HEK293 (cell line): ENCODE measurements around the gene DISC1.

ENCODE experiments used
- CTCF ChIA-PET: fragments of 350-600 bp; formaldehyde crosslinking; extraction: SDS; loops from one replicate; lab custom pipeline; 2021; ENCODE audit warnings: antibody characterized with exemption; lab: Yijun Ruan, JAX
- POLR2A ChIA-PET: fragments of 300-600 bp; formaldehyde crosslinking; extraction: SDS; loops from one replicate; lab custom pipeline; 2020; ENCODE audit warnings: antibody characterized with exemption, inconsistent platforms; lab: Yijun Ruan, JAX
- H3K27ac ChIP-seq: fragments of 200-500 bp; sonication (Bioruptor generic); 2 replicates; pipeline ENCODE4 v1.5.1; 2014; ENCODE audit warnings: low read depth, low read length, control low read depth, inconsistent platforms; ENCODE audit errors: extremely low read depth
- H3K36me3 ChIP-seq, 2 experiments: fragments of 200-500 bp in 1 of 2; sonication (Bioruptor generic) in 1 of 2; 1 replicate in 1 of 2; 2 replicates in 1 of 2; pipeline ENCODE4 v1.5.1; 2014 to 2017; ENCODE audit warnings: inconsistent platforms in 2 of 2, low read length in 2 of 2; ENCODE audit not compliant: control insufficient read depth in 2 of 2, insufficient read depth in 1 of 2
- H3K4me1 ChIP-seq: fragments of 200-500 bp; sonication (Bioruptor generic); 2 replicates; pipeline ENCODE4 v1.5.1; 2014; ENCODE audit warnings: mild to moderate bottlenecking, low read length, inconsistent platforms; ENCODE audit not compliant: control insufficient read depth, insufficient read depth
- H3K4me3 ChIP-seq: 2 replicates; pipeline ENCODE4 v1.5.1; 2011; ENCODE audit warnings: low read depth, mild to moderate bottlenecking, control low read depth, low read length, moderate library complexity
- H3K9me3 ChIP-seq: fragments of 200-500 bp; sonication (Bioruptor generic); 2 replicates; pipeline ENCODE4 v1.5.1; 2014; ENCODE audit warnings: low read depth, low read length, inconsistent platforms; ENCODE audit not compliant: control insufficient read depth, insufficient read depth
- ATF2 ChIP-seq: fragments of 450-650 bp; formaldehyde crosslinking; IDR thresholded peaks from 2 replicates; pipeline ENCODE4 v1.5.1; 2016; ENCODE audit warnings: missing biosample characterization, missing genetic modification characterization, low read depth
- BCL6B ChIP-seq: fragments of 450-650 bp; formaldehyde crosslinking; IDR thresholded peaks from 2 replicates; pipeline ENCODE4 v1.5.1; 2017; ENCODE audit warnings: missing biosample characterization, missing genetic modification characterization
- ELK4 ChIP-seq: IDR thresholded peaks from 2 replicates; pipeline ENCODE4 v1.6.1; 2011; ENCODE audit warnings: mild to moderate bottlenecking, low read depth, low read length, borderline replicate concordance
- KLF7 ChIP-seq: fragments of 450-650 bp; formaldehyde crosslinking; IDR thresholded peaks from 2 replicates; pipeline ENCODE4 v1.5.1; 2016; ENCODE audit warnings: missing biosample characterization, missing genetic modification characterization, borderline replicate concordance
- MYNN ChIP-seq: fragments of 450-650 bp; formaldehyde crosslinking; IDR thresholded peaks from 2 replicates; pipeline ENCODE4 v1.5.1; 2016; ENCODE audit warnings: missing biosample characterization, missing genetic modification characterization, borderline replicate concordance
- OVOL3 ChIP-seq: fragments of 450-650 bp; formaldehyde crosslinking; IDR thresholded peaks from 2 replicates; pipeline ENCODE4 v1.5.1; 2016; ENCODE audit warnings: missing biosample characterization, missing genetic modification characterization
- ZFHX2 ChIP-seq: fragments of 450-650 bp; formaldehyde crosslinking; conservative IDR thresholded peaks from 2 replicates; pipeline ENCODE4 v1.5.1; 2016; ENCODE audit warnings: missing biosample characterization, missing genetic modification characterization
- ZFP41 ChIP-seq: fragments of 450-650 bp; formaldehyde crosslinking; IDR thresholded peaks from 2 replicates; pipeline ENCODE4 v1.5.1; 2016; ENCODE audit warnings: missing biosample characterization, missing genetic modification characterization, borderline replicate concordance
- ZNF202 ChIP-seq: fragments of 450-650 bp; formaldehyde crosslinking; IDR thresholded peaks from 2 replicates; pipeline ENCODE4 v1.5.1; 2016; ENCODE audit warnings: missing biosample characterization, missing genetic modification characterization, borderline replicate concordance
- ZNF223 ChIP-seq: fragments of 450-650 bp; formaldehyde crosslinking; IDR thresholded peaks from 2 replicates; pipeline ENCODE4 v1.5.1; 2016; ENCODE audit warnings: missing biosample characterization, missing genetic modification characterization
- ZNF266 ChIP-seq: fragments of 450-650 bp; formaldehyde crosslinking; IDR thresholded peaks from 2 replicates; pipeline ENCODE4 v1.5.1; 2016; ENCODE audit warnings: missing biosample characterization, missing genetic modification characterization, low read depth
- ZNF280D ChIP-seq: fragments of 450-650 bp; formaldehyde crosslinking; IDR thresholded peaks from 2 replicates; pipeline ENCODE4 v1.5.1; 2016; ENCODE audit warnings: missing biosample characterization, missing genetic modification characterization
- ZNF311 ChIP-seq: fragments of 450-650 bp; formaldehyde crosslinking; IDR thresholded peaks from 2 replicates; pipeline ENCODE4 v1.5.1; 2017; ENCODE audit warnings: missing biosample characterization, missing genetic modification characterization, borderline replicate concordance
- ZNF362 ChIP-seq: fragments of 450-650 bp; formaldehyde crosslinking; IDR thresholded peaks from 2 replicates; pipeline ENCODE4 v1.5.1; 2016; ENCODE audit warnings: missing biosample characterization, missing genetic modification characterization
- ZNF37A ChIP-seq: fragments of 450-650 bp; IDR thresholded peaks from 2 replicates; pipeline ENCODE4 v1.5.1; 2018; ENCODE audit warnings: missing biosample characterization, missing genetic modification characterization
- ZNF510 ChIP-seq: fragments of 450-650 bp; formaldehyde crosslinking; IDR thresholded peaks from 2 replicates; pipeline ENCODE4 v1.5.1; 2018; ENCODE audit warnings: mild to moderate bottlenecking, missing genetic modification characterization, missing biosample characterization; ENCODE audit not compliant: insufficient replicate concordance
- ZNF529 ChIP-seq: fragments of 450-650 bp; formaldehyde crosslinking; IDR thresholded peaks from 2 replicates; pipeline ENCODE4 v1.5.1; 2017; ENCODE audit warnings: missing genetic modification characterization, missing biosample characterization; ENCODE audit not compliant: insufficient replicate concordance
- ZNF549 ChIP-seq: fragments of 450-650 bp; IDR thresholded peaks from 2 replicates; pipeline ENCODE4 v1.5.1; 2018; ENCODE audit warnings: missing biosample characterization, missing genetic modification characterization, mild to moderate bottlenecking, inconsistent platforms, moderate library complexity
- ZNF571 ChIP-seq: fragments of 450-650 bp; formaldehyde crosslinking; IDR thresholded peaks from 2 replicates; pipeline ENCODE4 v1.5.0; 2017; ENCODE audit warnings: missing biosample characterization, missing genetic modification characterization
- ZNF670 ChIP-seq: fragments of 450-650 bp; formaldehyde crosslinking; IDR thresholded peaks from 2 replicates; pipeline ENCODE4 v1.5.1; 2016; ENCODE audit warnings: missing biosample characterization, missing genetic modification characterization, low read depth
- ZNF792 ChIP-seq: fragments of 450-650 bp; formaldehyde crosslinking; IDR thresholded peaks from 2 replicates; pipeline ENCODE4 v1.5.1; 2016; ENCODE audit warnings: missing biosample characterization, missing genetic modification characterization

DISC1 gene

GRCh38 chr1:231981675-231982074 lies 355.1 kb downstream of the DISC1 start (continued):
- TF ChIP-seq ATF2 (tag by site-specific recombination): no peak
- TF ChIP-seq ZNF571 (tag by site-specific recombination): no peak
- no peak for TF ChIP-seq OVOL3 (tag by site-specific recombination)
- no peak for TF ChIP-seq ZNF792 (tag by site-specific recombination)

- Histone ChIP-seq H3K4me3 (no peak overlapping the region), H3K27ac (no peak overlapping the region), H3K4me1 (peaks cover 24% of the 10 kb centered on the region), H3K9me3 (no peaks in the 10 kb centered on the region), H3K36me3 (no peaks in the 10 kb centered on the region)
- POLR2A ChIA-PET: no interaction called here
- CTCF ChIA-PET: interaction anchor here (0.5 to 2.2 kb wide), 25 partner anchors 9 to 1615 kb away, joined by 3 to 10 read pairs (median 3); no protein-coding TSS in a partner anchor
- TF ChIP-seq ZNF510 (tag by site-specific recombination) (no peak), ZNF549 (tag by site-specific recombination) (no peak), ZNF37A (tag by site-specific recombination) (no peak), ZNF223 (tag by site-specific recombination) (no peak), ZNF529 (tag by site-specific recombination) (no peak), ZNF280D (tag by site-specific recombination) (no peak), ZFP41 (tag by site-specific recombination) (no peak), ZNF362 (tag by site-specific recombination) (no peak), ZNF202 (no peak), ZNF670 (no peak), ZNF311 (tag by site-specific recombination) (no peak), KLF7 (no peak), ELK4 (no peak), BCL6B (no peak), MYNN (no peak), ZFHX2 (no peak), ZNF266 (tag by site-specific recombination) (no peak), ATF2 (tag by site-specific recombination) (no peak)
Measured at GRCh38 chr1:231982871-231983587, 356.4 kb downstream of the DISC1 start.
